HG03469 (cell line): ENCODE results near the gene ARHGEF10L.

ENCODE experiments used
- ATAC-seq: cut with Tn5 transposase; IDR thresholded peaks from one replicate; pipeline ENCODE4 v1.9.1; 2021; ENCODE audit warnings: mild to moderate bottlenecking, moderate library complexity, moderate number of reproducible peaks; ENCODE audit not compliant: unreplicated experiment

Gene ARHGEF10L

GRCh38 chr1:17520473-17521319 lies 18.8 kb upstream of the ARHGEF10L start:
- ATAC-seq, result no peak

- no peak for ATAC-seq
These were observed 17.4 kb upstream of the ARHGEF10L start for GRCh38 chr1:17521946-17522612.

GRCh38 chr1:17523321-17524041 lies 16.0 kb upstream of the ARHGEF10L start:
- no peak for ATAC-seq

- no peak for ATAC-seq
These were observed 14.9 kb upstream of the ARHGEF10L start for GRCh38 chr1:17524645-17525044.

- no peak for ATAC-seq
These were observed 13.4 kb upstream of the ARHGEF10L start for GRCh38 chr1:17525996-17526686.

GRCh38 chr1:17527036-17527914 lies 12.2 kb upstream of the ARHGEF10L start:
- no peak for ATAC-seq

GRCh38 chr1:17529381-17529780 lies 10.1 kb upstream of the ARHGEF10L start:
- ATAC-seq, result no peak

- no peak for ATAC-seq
These were observed 8.2 kb upstream of the ARHGEF10L start for GRCh38 chr1:17531343-17531681.

- no peak for ATAC-seq
These were observed 7.6 kb upstream of the ARHGEF10L start for GRCh38 chr1:17531682-17532487.

GRCh38 chr1:17533201-17533600 lies 6.3 kb upstream of the ARHGEF10L start:
- no peak for ATAC-seq

- ATAC-seq, result no peak
These were observed 4.1 kb upstream of the ARHGEF10L start for GRCh38 chr1:17535300-17535936.

- no peak for ATAC-seq
These were observed 1.5 kb upstream of the ARHGEF10L start for GRCh38 chr1:17538010-17538409.

- ATAC-seq, result no peak
These were observed 925 bp upstream of the ARHGEF10L start for GRCh38 chr1:17538428-17539117.

- no peak for ATAC-seq
These were observed 401 bp upstream of the ARHGEF10L start for GRCh38 chr1:17539118-17539476.

GRCh38 chr1:17540255-17541001 lies 930 bp downstream of the ARHGEF10L start:
- no peak for ATAC-seq

- no peak for ATAC-seq
These were observed 3.1 kb downstream of the ARHGEF10L start for GRCh38 chr1:17542645-17543044.

GRCh38 chr1:17544776-17545350 lies 5.4 kb downstream of the ARHGEF10L start:
- ATAC-seq, result no peak
